ENCODE data around the gene CDC42BPG. TPM values are rescaled to one million over a fixed set of nuclear protein-coding genes. Genes with fewer than 3 reads are reported as not detected.

CDC42BPG gene
- polyA plus RNA-seq, 1 donor from 2014 or later = not detected

DNA sequence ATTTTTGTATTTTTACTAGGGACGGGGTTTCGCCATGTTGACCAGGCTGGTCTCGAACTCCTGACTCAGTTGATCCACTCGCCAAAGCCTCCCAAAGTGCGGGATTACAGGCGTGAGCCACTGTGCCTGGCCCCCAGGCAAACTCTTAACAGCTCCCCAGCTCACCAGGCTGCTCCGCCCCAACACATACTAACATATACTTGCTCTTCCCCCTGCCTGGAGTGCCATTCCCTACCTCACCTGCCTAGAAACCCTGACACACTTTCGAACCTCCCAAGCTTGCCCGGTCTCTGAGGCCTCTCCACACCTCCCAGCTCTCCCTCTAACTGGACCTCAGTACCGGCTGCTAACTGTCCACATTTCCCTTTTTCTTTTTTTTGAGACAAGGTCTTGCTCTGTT, 49.9 kb downstream of the CDC42BPG start:
- Histone ChIP-seq H3K36me3 (ENCODE audit: insufficient read depth, low read length) (no peaks in the 10 kb centered on the region), H3F3A (ENCODE audit: insufficient read depth, low read length, poor library complexity, severe bottlenecking) (no peaks in the 10 kb centered on the region), H3K9ac (ENCODE audit: low read length) (no peak overlapping the region), H2AFZ (ENCODE audit: low read depth, low read length) (no peak overlapping the region), H3K9me3 (ENCODE audit: low read length) (no peaks in the 10 kb centered on the region), H3K27ac (ENCODE audit: low read length) (no peak overlapping the region), H3K4me2 (ENCODE audit: low read length) (no peak overlapping the region), H3K79me2 (replicated peaks; ENCODE audit: insufficient read depth, low read length) (no peaks in the 10 kb centered on the region), H3K27me3 (ENCODE audit: insufficient read depth, low read depth, low read length) (no peaks in the 10 kb centered on the region), H3K9me2 (ENCODE audit: insufficient read depth, low read length) (no peaks in the 10 kb centered on the region), H4K20me1 (ENCODE audit: insufficient read depth) (no peaks in the 10 kb centered on the region), H3K4me3 (ENCODE audit: low read length) (no peak overlapping the region)
- TF ChIP-seq MXI1 (conservative IDR thresholded peaks at IDR 0.05; ENCODE audit: poor library complexity, severe bottlenecking) (no peak), SMC3 (conservative IDR thresholded peaks at IDR 0.05; ENCODE audit: poor library complexity) (no peak), POLR2AphosphoS5 (IDR thresholded peaks at IDR 0.05) (no peak), TAF1 (IDR thresholded peaks at IDR 0.05; ENCODE audit: low read depth) (no peak), REST (IDR thresholded peaks at IDR 0.05; ENCODE audit: borderline replicate concordance) (no peak), EP300 (conservative IDR thresholded peaks at IDR 0.05; ENCODE audit: poor library complexity, severe bottlenecking) (no peak), EZH2 (IDR thresholded peaks at IDR 0.05; ENCODE audit: borderline replicate concordance, insufficient read depth, low read length, poor library complexity, severe bottlenecking) (no peak), RAD21 (conservative IDR thresholded peaks at IDR 0.05) (no peak)
- TF ChIP-seq, protein P1, sequence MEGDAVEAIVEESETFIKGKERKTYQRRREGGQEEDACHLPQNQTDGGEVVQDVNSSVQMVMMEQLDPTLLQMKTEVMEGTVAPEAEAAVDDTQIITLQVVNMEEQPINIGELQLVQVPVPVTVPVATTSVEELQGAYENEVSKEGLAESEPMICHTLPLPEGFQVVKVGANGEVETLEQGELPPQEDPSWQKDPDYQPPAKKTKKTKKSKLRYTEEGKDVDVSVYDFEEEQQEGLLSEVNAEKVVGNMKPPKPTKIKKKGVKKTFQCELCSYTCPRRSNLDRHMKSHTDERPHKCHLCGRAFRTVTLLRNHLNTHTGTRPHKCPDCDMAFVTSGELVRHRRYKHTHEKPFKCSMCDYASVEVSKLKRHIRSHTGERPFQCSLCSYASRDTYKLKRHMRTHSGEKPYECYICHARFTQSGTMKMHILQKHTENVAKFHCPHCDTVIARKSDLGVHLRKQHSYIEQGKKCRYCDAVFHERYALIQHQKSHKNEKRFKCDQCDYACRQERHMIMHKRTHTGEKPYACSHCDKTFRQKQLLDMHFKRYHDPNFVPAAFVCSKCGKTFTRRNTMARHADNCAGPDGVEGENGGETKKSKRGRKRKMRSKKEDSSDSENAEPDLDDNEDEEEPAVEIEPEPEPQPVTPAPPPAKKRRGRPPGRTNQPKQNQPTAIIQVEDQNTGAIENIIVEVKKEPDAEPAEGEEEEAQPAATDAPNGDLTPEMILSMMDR (IDR thresholded peaks at IDR 0.05; ENCODE audit: poor library complexity, severe bottlenecking) = no peak

DNA sequence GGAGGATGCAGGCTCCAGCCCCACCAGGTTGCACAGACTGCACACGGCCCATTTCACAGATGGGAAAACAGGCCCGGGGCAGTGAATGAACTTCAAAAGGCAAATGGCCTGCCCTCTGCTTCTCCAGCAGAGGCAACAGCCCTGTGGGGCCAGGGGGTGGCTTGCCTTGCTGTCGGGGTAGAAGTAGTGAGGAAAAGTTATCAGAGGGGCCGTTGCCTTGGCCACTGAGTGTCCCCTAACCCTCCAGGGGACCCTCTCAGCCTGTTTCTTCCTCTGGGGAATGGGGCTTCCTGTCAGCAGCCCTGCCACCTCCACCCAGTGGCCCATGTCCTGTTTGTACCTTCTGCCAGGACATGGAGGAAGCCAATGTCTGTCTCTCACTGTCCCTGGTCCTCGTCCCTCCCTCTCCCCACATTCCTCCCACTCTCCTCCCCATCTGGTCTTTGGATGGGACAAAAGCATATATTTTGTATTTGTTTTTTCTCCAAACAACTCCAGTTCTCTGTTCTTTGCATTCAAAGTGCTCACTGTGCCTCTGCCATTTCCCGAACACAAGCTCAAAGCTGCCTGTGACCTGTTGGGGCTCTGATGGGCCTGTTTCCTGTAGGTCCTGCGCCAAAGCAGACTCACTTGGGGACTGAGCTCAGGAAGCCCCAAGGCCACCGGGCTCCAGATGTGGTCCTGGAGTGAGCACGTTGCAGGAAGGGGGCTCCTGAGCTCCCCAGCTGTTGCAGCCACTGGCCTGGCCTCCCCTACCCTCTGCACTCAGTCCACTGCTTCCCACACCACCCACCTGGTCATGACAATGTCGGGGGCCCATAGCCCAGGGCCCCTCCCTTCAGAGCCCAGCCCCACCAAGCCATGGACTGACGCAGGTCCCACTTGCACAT, 50.9 kb downstream of the CDC42BPG start:
- no peak for TF ChIP-seq EP300 (conservative IDR thresholded peaks at IDR 0.05; ENCODE audit: poor library complexity, severe bottlenecking)
- no peak for TF ChIP-seq POLR2AphosphoS5 (IDR thresholded peaks at IDR 0.05)
- no peak for TF ChIP-seq REST (IDR thresholded peaks at IDR 0.05; ENCODE audit: borderline replicate concordance)
- TF ChIP-seq SMC3 (conservative IDR thresholded peaks at IDR 0.05; ENCODE audit: poor library complexity) = no peak
- TF ChIP-seq EZH2 (IDR thresholded peaks at IDR 0.05; ENCODE audit: borderline replicate concordance, insufficient read depth, low read length, poor library complexity, severe bottlenecking) = no peak
- TF ChIP-seq, protein P1 (IDR thresholded peaks at IDR 0.05; ENCODE audit: poor library complexity, severe bottlenecking) = no peak
- no peak for TF ChIP-seq MXI1 (conservative IDR thresholded peaks at IDR 0.05; ENCODE audit: poor library complexity, severe bottlenecking)
- no peak for TF ChIP-seq RAD21 (conservative IDR thresholded peaks at IDR 0.05)
- TF ChIP-seq TAF1 (IDR thresholded peaks at IDR 0.05; ENCODE audit: low read depth) = no peak
- H3K9me2 ChIP-seq (ENCODE audit: insufficient read depth, low read length) = no peaks in the 10 kb centered on the region
- no peak overlapping the region for H2AFZ ChIP-seq (ENCODE audit: low read depth, low read length)
- H3K36me3 ChIP-seq (ENCODE audit: insufficient read depth, low read length) = no peaks in the 10 kb centered on the region
- H3K9me3 ChIP-seq (ENCODE audit: low read length) = no peaks in the 10 kb centered on the region
- H3K27me3 ChIP-seq (ENCODE audit: insufficient read depth, low read depth, low read length) = no peaks in the 10 kb centered on the region
- H3K79me2 ChIP-seq (replicated peaks; ENCODE audit: insufficient read depth, low read length) = no peaks in the 10 kb centered on the region
- H3K27ac ChIP-seq (ENCODE audit: low read length) = no peak overlapping the region
- no peaks in the 10 kb centered on the region for H4K20me1 ChIP-seq (ENCODE audit: insufficient read depth)
- no peaks in the 10 kb centered on the region for H3F3A ChIP-seq (ENCODE audit: insufficient read depth, low read length, poor library complexity, severe bottlenecking)
- H3K9ac ChIP-seq (ENCODE audit: low read length) = no peak overlapping the region
- H3K4me3 ChIP-seq (ENCODE audit: low read length) = no peak overlapping the region
- H3K4me2 ChIP-seq (ENCODE audit: low read length) = no peak overlapping the region
